ENCODE data around the gene ANAPC7. TPM values are rescaled to one million over a fixed set of nuclear protein-coding genes. Genes with fewer than 3 reads are reported as not detected.

The ANAPC7 gene
- total and polyA plus RNA-seq, 2 of the 13 experiments (the other 11 are each of a cell fraction or from before 2014, with no cell fraction given), result 40.0 to 69.1 TPM

GRCh38 chr12:110403146-110403975 lies at the start of gene ANAPC7 (continued):
- TF ChIP-seq ZFP91 (CRISPR knock-in tag; IDR thresholded peaks at IDR 0.05; ENCODE audit: borderline replicate concordance) (peak; percentile 73; the same call in 1 of the 2 replicates), ZNF207 (IDR thresholded peaks at IDR 0.05; ENCODE audit: borderline replicate concordance) (no peak), ZNF205 (CRISPR knock-in tag; IDR thresholded peaks at IDR 0.05) (no peak), DNMT3B (CRISPR knock-in tag; conservative IDR thresholded peaks at IDR 0.05) (no peak), PRPF4 (IDR thresholded peaks at IDR 0.05; ENCODE audit: low read depth, low read length, poor library complexity, severe bottlenecking) (no peak), GABPA (IDR thresholded peaks at IDR 0.05; ENCODE audit: low read depth, low read length) (no peak), GABPA (CRISPR knock-in tag; IDR thresholded peaks at IDR 0.05; ENCODE audit: low read depth) (peak; percentile 42; the same call in 1 of the 2 replicates), ZSCAN5A (CRISPR knock-in tag; IDR thresholded peaks at IDR 0.05; ENCODE audit: borderline replicate concordance) (0 out of 2 replicates have a peak, but pooled peaks have one; percentile 55), HOXD1 (CRISPR knock-in tag; IDR thresholded peaks at IDR 0.05) (peak; percentile 38; the same call in 1 of the 2 replicates), GTF2F1 (IDR thresholded peaks at IDR 0.05; ENCODE audit: low read length) (no peak), ZNF280D (CRISPR knock-in tag; IDR thresholded peaks at IDR 0.05) (no peak), ZBTB2 (CRISPR knock-in tag; IDR thresholded peaks at IDR 0.05; ENCODE audit: low read depth) (no peak), BCL3 (CRISPR knock-in tag; IDR thresholded peaks at IDR 0.05) (0 out of 2 replicates have a peak, but pooled peaks have one; percentile 67), TCF7L2 (IDR thresholded peaks at IDR 0.05; ENCODE audit: low read depth, low read length) (no peak), MLXIP (CRISPR knock-in tag; IDR thresholded peaks at IDR 0.05; ENCODE audit: borderline replicate concordance) (no peak), PHF20 (CRISPR knock-in tag; IDR thresholded peaks at IDR 0.05) (peak; percentile 78)

Measured in HepG2 (cell line).